HepG2 (cell line): Measurements from ENCODE around the gene MNAT1. TPM values are rescaled to one million over a fixed set of nuclear protein-coding genes. Genes with fewer than 3 reads are reported as not detected.
A peak's percentile ranks its signal among the peaks of the same experiment; 100 is the strongest.

ENCODE experiments used
- ATF5 ChIP-seq: sonication (generic); formaldehyde crosslinking; IDR thresholded peaks from 2 replicates; pipeline ENCODE4 v1.4.0; 2020; ENCODE audit warnings: mild to moderate bottlenecking, low read depth, missing genetic modification reagents
- CEBPB ChIP-seq: IDR thresholded peaks from 2 replicates; pipeline ENCODE4 v1.6.1; 2011; ENCODE audit warnings: low read depth, low read length, improper control_type of control experiment, borderline replicate concordance
- CEBPG ChIP-seq: IDR thresholded peaks from 2 replicates; pipeline ENCODE4 v1.6.1; 2016
- GPN1 ChIP-seq: sonication (generic); formaldehyde crosslinking; IDR thresholded peaks from 2 replicates; pipeline ENCODE4 v1.5.1; 2020; ENCODE audit warnings: missing genetic modification reagents, borderline replicate concordance
- HIC2 ChIP-seq: sonication (generic); formaldehyde crosslinking; IDR thresholded peaks from 2 replicates; pipeline ENCODE4 v1.9.0; 2022; ENCODE audit warnings: low read depth, missing genetic modification reagents
- KAT7 ChIP-seq: IDR thresholded peaks from 2 replicates; pipeline ENCODE4 v1.6.1; 2018; ENCODE audit warnings: borderline replicate concordance, missing compliant biosample characterization
- KDM6A ChIP-seq: IDR thresholded peaks from 2 replicates; pipeline ENCODE4 v1.6.1; 2016; ENCODE audit warnings: low read depth
- MTF2 ChIP-seq: sonication (generic); formaldehyde crosslinking; IDR thresholded peaks from 2 replicates; pipeline ENCODE4 v1.5.0; 2020; ENCODE audit warnings: missing genetic modification reagents, borderline replicate concordance
- MXI1 ChIP-seq: IDR thresholded peaks from 3 replicates; pipeline ENCODE4 v1.6.1; 2012; ENCODE audit warnings: low read depth, low read length, inconsistent platforms, borderline replicate concordance
- PHB2 ChIP-seq: fragments of 450-650 bp; IDR thresholded peaks from 2 replicates; pipeline ENCODE4 v1.6.1; 2018; ENCODE audit not compliant: partially characterized antibody
- PREB ChIP-seq: sonication (generic); formaldehyde crosslinking; IDR thresholded peaks from 2 replicates; pipeline ENCODE4 v1.4.0; 2020; ENCODE audit warnings: missing genetic modification reagents
- RFX1 ChIP-seq: fragments of 450-650 bp; IDR thresholded peaks from 2 replicates; pipeline ENCODE4 v1.6.1; 2017
- RFX5 ChIP-seq: IDR thresholded peaks from 2 replicates; pipeline ENCODE4 v1.6.1; 2011; ENCODE audit warnings: low read depth, low read length, improper control_type of control experiment
- RNF219 ChIP-seq: sonication (generic); formaldehyde crosslinking; IDR thresholded peaks from 2 replicates; pipeline ENCODE4 v1.5.0; 2020; ENCODE audit warnings: mild to moderate bottlenecking, missing genetic modification reagents
- SSRP1 ChIP-seq: IDR thresholded peaks from 2 replicates; pipeline ENCODE4 v1.6.1; 2016; ENCODE audit warnings: control low read depth
- TAF15 ChIP-seq: fragments of 200-400 bp; formaldehyde crosslinking; IDR thresholded peaks from one replicate; pipeline ENCODE4 v1.6.1; 2018; ENCODE audit warnings: mild to moderate bottlenecking, low read depth, low read length; ENCODE audit not compliant: poor library complexity, severe bottlenecking
- ZFP37 ChIP-seq: sonication (generic); formaldehyde crosslinking; IDR thresholded peaks from 2 replicates; pipeline ENCODE4 v1.4.0; 2020; ENCODE audit warnings: missing genetic modification reagents, borderline replicate concordance
- ZNF317 ChIP-seq: sonication (generic); formaldehyde crosslinking; IDR thresholded peaks from 2 replicates; pipeline ENCODE4 v1.5.0; 2020; ENCODE audit warnings: mild to moderate bottlenecking, missing genetic modification reagents
- ZNF446 ChIP-seq: sonication (generic); formaldehyde crosslinking; IDR thresholded peaks from 2 replicates; pipeline ENCODE4 v1.5.0; 2020; ENCODE audit warnings: mild to moderate bottlenecking, missing genetic modification reagents
- ZNF510 ChIP-seq: sonication (generic); formaldehyde crosslinking; IDR thresholded peaks from 2 replicates; pipeline ENCODE4 v1.4.0; 2020; ENCODE audit warnings: low read depth, mild to moderate bottlenecking, missing genetic modification reagents
- ZNF512 ChIP-seq: sonication (generic); formaldehyde crosslinking; IDR thresholded peaks from 2 replicates; pipeline ENCODE4 v1.4.0; 2020; ENCODE audit warnings: mild to moderate bottlenecking, missing genetic modification reagents
- ZNF777 ChIP-seq: sonication (generic); formaldehyde crosslinking; IDR thresholded peaks from 2 replicates; pipeline ENCODE4 v1.4.0; 2020; ENCODE audit warnings: missing genetic modification reagents
- ZNF850 ChIP-seq: sonication (generic); formaldehyde crosslinking; conservative IDR thresholded peaks from 2 replicates; pipeline ENCODE4 v1.9.0; 2021; ENCODE audit warnings: mild to moderate bottlenecking, missing genetic modification reagents
- ZNF879 ChIP-seq: sonication (generic); formaldehyde crosslinking; IDR thresholded peaks from 2 replicates; pipeline ENCODE4 v1.8.1; 2023; ENCODE audit warnings: missing genetic modification reagents
- ZSCAN30 ChIP-seq: sonication (generic); formaldehyde crosslinking; IDR thresholded peaks from 2 replicates; pipeline ENCODE4 v1.5.0; 2020; ENCODE audit warnings: mild to moderate bottlenecking, missing genetic modification reagents
- polyA plus RNA-seq, 8 experiments: library from polyadenylated mRNA; depleted of rRNA in 3 of 8; stranded (reverse) in 7 of 8; unstranded in 1 of 8; fragments of >200 nt; fragmentation: Illumina TruSeq in 4 of 8; extraction: Trizol in 4 of 8; gene quantifications; 2 replicates each; pipeline versions ENCODE4 v1.2.1 to v1.2.3, GENCODE V29; 2011 to 2016; ENCODE audit warnings: low read depth in 4 of 8, missing spikeins in 1 of 8, mixed read lengths in 1 of 8; ENCODE audit not compliant: insufficient read depth in 1 of 8
- total RNA-seq, 5 experiments: library from RNA; depleted of rRNA; stranded (reverse); fragments of >200 nt; fragmentation: Illumina TruSeq; extraction: Trizol; gene quantifications; 2 replicates each; pipeline ENCODE4 v1.2.3, GENCODE V29; 2016; ENCODE audit warnings: low read depth in 1 of 5

Gene MNAT1
- total and polyA plus RNA-seq, 2 of the 13 experiments (the other 11 are each of a cell fraction or from before 2014, with no cell fraction given): 49.2 to 94.8 TPM

- TF ChIP-seq ZFP37 (CRISPR knock-in tag): no peak
- no peak for TF ChIP-seq MXI1
- TF ChIP-seq ZNF510: peak; percentile 33; the same call in 1 of the 2 replicates
- TF ChIP-seq GPN1: no peak
- 0 out of 2 replicates have a peak, but pooled peaks have one; percentile 54 for TF ChIP-seq ZSCAN30 (CRISPR knock-in tag)
- no peak for TF ChIP-seq SSRP1
- TF ChIP-seq CEBPB: no peak
- no peak for TF ChIP-seq ZNF879 (CRISPR knock-in tag)
- TF ChIP-seq ZNF850 (CRISPR knock-in tag): no peak
- TF ChIP-seq ZNF512 (CRISPR knock-in tag): no peak
- TF ChIP-seq MTF2 (CRISPR knock-in tag): no peak
- no peak for TF ChIP-seq RFX5
- TF ChIP-seq ZNF777: no peak
- no peak for TF ChIP-seq TAF15
- no peak for TF ChIP-seq RNF219 (CRISPR knock-in tag)
- TF ChIP-seq RFX1: no peak
- TF ChIP-seq HIC2 (CRISPR knock-in tag): no peak
- no peak for TF ChIP-seq PREB (CRISPR knock-in tag)
- TF ChIP-seq PHB2: no peak
- no peak for TF ChIP-seq CEBPG (CRISPR knock-in tag)
- TF ChIP-seq ZNF317 (CRISPR knock-in tag): no peak
- 0 out of 2 replicates have a peak, but pooled peaks have one; percentile 32 for TF ChIP-seq KAT7 (CRISPR knock-in tag)
- no peak for TF ChIP-seq ZNF446 (CRISPR knock-in tag)
- TF ChIP-seq KDM6A (CRISPR knock-in tag): no peak
- no peak for TF ChIP-seq ATF5
These were observed 11.2 kb upstream of the MNAT1 start (continued) for GRCh38 chr14:60723116-60723906.
